Measurements from ENCODE around the gene NDFIP1.

DNA sequence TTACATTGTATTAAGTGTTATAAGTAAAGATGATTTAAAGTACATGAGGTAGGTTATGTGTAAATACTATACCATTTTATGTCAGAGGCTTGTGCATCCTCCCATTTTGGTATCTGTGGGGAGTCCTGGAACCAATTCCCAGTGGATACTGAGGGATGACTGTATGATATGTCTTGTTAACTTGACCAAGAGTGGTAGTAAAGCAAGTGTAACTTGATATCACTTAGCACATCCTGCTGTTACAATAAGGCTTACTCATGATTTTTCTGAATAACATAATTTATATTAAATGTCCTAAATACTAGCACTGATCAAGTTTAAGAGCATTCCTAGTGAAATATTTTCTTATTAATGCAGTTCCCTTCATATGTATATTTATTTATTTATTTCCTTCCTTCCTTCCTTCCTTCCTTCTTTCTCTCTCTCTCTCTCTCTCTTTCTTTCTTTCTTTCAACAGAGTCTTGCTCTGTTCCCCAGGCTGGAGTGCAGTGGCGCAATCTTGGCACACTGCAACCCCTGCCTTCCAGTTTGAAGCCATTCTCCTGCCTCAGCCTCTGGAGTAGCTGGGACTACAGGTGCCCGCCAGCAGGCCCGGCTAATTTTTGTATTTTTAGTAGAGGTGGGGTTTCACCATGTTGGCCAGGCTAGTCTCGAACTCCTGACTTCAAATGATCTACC, 7.5 kb downstream of the NDFIP1 start:
- TF ChIP-seq SP1 (IDR thresholded peaks at IDR 0.05; ENCODE audit: low read depth): no peak
- TF ChIP-seq, protein P1, sequence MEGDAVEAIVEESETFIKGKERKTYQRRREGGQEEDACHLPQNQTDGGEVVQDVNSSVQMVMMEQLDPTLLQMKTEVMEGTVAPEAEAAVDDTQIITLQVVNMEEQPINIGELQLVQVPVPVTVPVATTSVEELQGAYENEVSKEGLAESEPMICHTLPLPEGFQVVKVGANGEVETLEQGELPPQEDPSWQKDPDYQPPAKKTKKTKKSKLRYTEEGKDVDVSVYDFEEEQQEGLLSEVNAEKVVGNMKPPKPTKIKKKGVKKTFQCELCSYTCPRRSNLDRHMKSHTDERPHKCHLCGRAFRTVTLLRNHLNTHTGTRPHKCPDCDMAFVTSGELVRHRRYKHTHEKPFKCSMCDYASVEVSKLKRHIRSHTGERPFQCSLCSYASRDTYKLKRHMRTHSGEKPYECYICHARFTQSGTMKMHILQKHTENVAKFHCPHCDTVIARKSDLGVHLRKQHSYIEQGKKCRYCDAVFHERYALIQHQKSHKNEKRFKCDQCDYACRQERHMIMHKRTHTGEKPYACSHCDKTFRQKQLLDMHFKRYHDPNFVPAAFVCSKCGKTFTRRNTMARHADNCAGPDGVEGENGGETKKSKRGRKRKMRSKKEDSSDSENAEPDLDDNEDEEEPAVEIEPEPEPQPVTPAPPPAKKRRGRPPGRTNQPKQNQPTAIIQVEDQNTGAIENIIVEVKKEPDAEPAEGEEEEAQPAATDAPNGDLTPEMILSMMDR (IDR thresholded peaks at IDR 0.05 in 2 of 3, conservative IDR thresholded peaks at IDR 0.05 in 1 of 3; ENCODE audit: borderline replicate concordance in 1 of 3, insufficient read depth in 1 of 3, low read depth in 2 of 3, low read length in 2 of 3): no peak
- TF ChIP-seq RAD21 (IDR thresholded peaks at IDR 0.05; ENCODE audit: low read depth): no peak
- no peak for TF ChIP-seq CEBPB (IDR thresholded peaks at IDR 0.05; ENCODE audit: low read depth)
- no peak for TF ChIP-seq POLR2AphosphoS5 (IDR thresholded peaks at IDR 0.05; ENCODE audit: low read depth, low read length)
- TF ChIP-seq EZH2 (IDR thresholded peaks at IDR 0.05): no peak
- TF ChIP-seq, protein P2, sequence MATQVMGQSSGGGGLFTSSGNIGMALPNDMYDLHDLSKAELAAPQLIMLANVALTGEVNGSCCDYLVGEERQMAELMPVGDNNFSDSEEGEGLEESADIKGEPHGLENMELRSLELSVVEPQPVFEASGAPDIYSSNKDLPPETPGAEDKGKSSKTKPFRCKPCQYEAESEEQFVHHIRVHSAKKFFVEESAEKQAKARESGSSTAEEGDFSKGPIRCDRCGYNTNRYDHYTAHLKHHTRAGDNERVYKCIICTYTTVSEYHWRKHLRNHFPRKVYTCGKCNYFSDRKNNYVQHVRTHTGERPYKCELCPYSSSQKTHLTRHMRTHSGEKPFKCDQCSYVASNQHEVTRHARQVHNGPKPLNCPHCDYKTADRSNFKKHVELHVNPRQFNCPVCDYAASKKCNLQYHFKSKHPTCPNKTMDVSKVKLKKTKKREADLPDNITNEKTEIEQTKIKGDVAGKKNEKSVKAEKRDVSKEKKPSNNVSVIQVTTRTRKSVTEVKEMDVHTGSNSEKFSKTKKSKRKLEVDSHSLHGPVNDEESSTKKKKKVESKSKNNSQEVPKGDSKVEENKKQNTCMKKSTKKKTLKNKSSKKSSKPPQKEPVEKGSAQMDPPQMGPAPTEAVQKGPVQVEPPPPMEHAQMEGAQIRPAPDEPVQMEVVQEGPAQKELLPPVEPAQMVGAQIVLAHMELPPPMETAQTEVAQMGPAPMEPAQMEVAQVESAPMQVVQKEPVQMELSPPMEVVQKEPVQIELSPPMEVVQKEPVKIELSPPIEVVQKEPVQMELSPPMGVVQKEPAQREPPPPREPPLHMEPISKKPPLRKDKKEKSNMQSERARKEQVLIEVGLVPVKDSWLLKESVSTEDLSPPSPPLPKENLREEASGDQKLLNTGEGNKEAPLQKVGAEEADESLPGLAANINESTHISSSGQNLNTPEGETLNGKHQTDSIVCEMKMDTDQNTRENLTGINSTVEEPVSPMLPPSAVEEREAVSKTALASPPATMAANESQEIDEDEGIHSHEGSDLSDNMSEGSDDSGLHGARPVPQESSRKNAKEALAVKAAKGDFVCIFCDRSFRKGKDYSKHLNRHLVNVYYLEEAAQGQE (IDR thresholded peaks at IDR 0.05; ENCODE audit: low read depth): no peak
- no peak for TF ChIP-seq POLR2A (IDR thresholded peaks at IDR 0.05; ENCODE audit: borderline replicate concordance, extremely low read depth, insufficient read depth, insufficient read length)
- TF ChIP-seq, protein P3, sequence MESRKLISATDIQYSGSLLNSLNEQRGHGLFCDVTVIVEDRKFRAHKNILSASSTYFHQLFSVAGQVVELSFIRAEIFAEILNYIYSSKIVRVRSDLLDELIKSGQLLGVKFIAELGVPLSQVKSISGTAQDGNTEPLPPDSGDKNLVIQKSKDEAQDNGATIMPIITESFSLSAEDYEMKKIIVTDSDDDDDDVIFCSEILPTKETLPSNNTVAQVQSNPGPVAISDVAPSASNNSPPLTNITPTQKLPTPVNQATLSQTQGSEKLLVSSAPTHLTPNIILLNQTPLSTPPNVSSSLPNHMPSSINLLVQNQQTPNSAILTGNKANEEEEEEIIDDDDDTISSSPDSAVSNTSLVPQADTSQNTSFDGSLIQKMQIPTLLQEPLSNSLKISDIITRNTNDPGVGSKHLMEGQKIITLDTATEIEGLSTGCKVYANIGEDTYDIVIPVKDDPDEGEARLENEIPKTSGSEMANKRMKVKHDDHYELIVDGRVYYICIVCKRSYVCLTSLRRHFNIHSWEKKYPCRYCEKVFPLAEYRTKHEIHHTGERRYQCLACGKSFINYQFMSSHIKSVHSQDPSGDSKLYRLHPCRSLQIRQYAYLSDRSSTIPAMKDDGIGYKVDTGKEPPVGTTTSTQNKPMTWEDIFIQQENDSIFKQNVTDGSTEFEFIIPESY (IDR thresholded peaks at IDR 0.05; ENCODE audit: extremely low read depth, insufficient replicate concordance, low read length): no peak
- no peak for TF ChIP-seq EZH2phosphoT487 (IDR thresholded peaks at IDR 0.05; ENCODE audit: borderline replicate concordance)
- TF ChIP-seq YY1 (IDR thresholded peaks at IDR 0.05; ENCODE audit: extremely low read depth, insufficient replicate concordance, low read depth, low read length): no peak
- TF ChIP-seq, protein P4, sequence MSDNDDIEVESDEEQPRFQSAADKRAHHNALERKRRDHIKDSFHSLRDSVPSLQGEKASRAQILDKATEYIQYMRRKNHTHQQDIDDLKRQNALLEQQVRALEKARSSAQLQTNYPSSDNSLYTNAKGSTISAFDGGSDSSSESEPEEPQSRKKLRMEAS (IDR thresholded peaks at IDR 0.05): no peak

All from HCT116 (cell line).